Upper lobe of right lung (tissue), 1 donor: Measurements from ENCODE around the gene SYT3. TPM values are rescaled to one million over a fixed set of nuclear protein-coding genes. Genes with fewer than 3 reads are reported as not detected.
A peak's percentile ranks its signal among the peaks of the same experiment; 100 is the strongest.

Experiments
- ATAC-seq: fragments of 200-7000 bp; cut with Tn5 transposase; one replicate; pipeline ENCODE4 v1.9.1; 2020; ENCODE audit warnings: mild to moderate bottlenecking, moderate library complexity
- DNase-seq: peaks from one replicate; pipeline ENCODE4 v3.0.0-alpha.2; 2020
- H3K27ac ChIP-seq: fragments of 200-600 bp; one replicate; pipeline ENCODE4 v1.8.0; 2022
- H3K27me3 ChIP-seq: fragments of 200-600 bp; one replicate; pipeline ENCODE4 v1.8.0; 2022; ENCODE audit warnings: mild to moderate bottlenecking
- H3K36me3 ChIP-seq: fragments of 200-600 bp; one replicate; pipeline ENCODE4 v1.8.0; 2022
- H3K4me1 ChIP-seq: fragments of 200-600 bp; one replicate; pipeline ENCODE4 v1.8.0; 2022
- H3K4me3 ChIP-seq: fragments of 200-600 bp; one replicate; pipeline ENCODE4 v1.8.0; 2022; ENCODE audit warnings: mild to moderate bottlenecking
- H3K9me3 ChIP-seq: fragments of 200-600 bp; one replicate; pipeline ENCODE4 v1.8.0; 2022
- intact Hi-C: fragments of 100-400 bp; cut with DNase I; formaldehyde crosslinking; loops from one replicate; pipeline ENCODE4 v1.11.0; 2022
- total RNA-seq: library from RNA; stranded (reverse); fragmentation: NEBNext Ultra II Directional; extraction: Animal tissue kit (Norgen Biotek cat#: 25700); gene quantifications from one replicate; pipeline ENCODE4 v1.2.1, GENCODE V29; 2021
- TF ChIP-seq, protein P1 (sequence below): fragments of 200-600 bp; IDR thresholded peaks from one replicate; pipeline ENCODE4 v1.8.0; 2022; ENCODE audit warnings: antibody characterized with exemption
- donor health status: DM: no; HTN: yes; CAD: no; lungs with severe emphysema.

Gene SYT3
- total RNA-seq, 1 donor from 2014 or later, result 2.5 TPM

DNA sequence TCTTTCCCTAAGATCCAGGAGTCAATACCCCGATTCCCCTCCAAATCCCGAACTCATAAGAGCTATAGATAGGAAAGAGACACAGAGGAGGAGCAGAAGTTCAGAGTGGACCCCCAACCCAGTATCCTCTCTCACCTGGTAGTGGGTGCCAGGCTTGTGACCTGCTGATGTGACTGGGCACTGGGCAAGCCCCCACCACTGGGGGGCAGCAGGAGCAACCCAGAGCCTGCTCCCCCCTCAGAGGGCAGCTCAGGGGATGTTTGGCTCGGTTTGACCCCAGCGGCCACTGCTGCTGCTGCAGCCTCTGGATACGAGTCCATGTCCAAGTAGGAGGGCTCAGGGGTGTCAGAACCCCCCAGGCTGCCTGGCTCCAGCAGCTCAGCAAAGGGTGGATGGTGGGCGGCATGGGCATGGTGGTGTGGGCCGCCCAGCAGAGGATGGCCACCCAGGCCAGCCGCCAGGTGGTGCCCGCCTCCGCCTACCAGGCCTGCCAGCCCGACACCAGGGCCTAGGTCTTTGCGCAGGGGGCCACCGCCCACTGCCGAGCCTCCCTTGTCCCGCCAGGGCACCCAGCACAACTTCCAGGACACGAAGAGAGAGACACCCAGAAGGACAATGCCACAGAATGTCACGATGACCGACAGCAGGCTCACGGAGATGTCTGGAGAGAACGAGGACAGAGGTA, 7.4 kb downstream of the SYT3 start:
- H3K27me3 ChIP-seq, result peaks cover 11% of the 10 kb centered on the region
- no peak overlapping the region for H3K27ac ChIP-seq
- intact Hi-C loops, result no loop called here
- peaks cover 3% of the 10 kb centered on the region for H3K9me3 ChIP-seq
- DNase-seq (no peak), ATAC-seq (no peak)
- H3K4me1 ChIP-seq, result no peaks in the 10 kb centered on the region
- H3K36me3 ChIP-seq, result no peaks in the 10 kb centered on the region
- no peak overlapping the region for H3K4me3 ChIP-seq
- TF ChIP-seq, protein P1, sequence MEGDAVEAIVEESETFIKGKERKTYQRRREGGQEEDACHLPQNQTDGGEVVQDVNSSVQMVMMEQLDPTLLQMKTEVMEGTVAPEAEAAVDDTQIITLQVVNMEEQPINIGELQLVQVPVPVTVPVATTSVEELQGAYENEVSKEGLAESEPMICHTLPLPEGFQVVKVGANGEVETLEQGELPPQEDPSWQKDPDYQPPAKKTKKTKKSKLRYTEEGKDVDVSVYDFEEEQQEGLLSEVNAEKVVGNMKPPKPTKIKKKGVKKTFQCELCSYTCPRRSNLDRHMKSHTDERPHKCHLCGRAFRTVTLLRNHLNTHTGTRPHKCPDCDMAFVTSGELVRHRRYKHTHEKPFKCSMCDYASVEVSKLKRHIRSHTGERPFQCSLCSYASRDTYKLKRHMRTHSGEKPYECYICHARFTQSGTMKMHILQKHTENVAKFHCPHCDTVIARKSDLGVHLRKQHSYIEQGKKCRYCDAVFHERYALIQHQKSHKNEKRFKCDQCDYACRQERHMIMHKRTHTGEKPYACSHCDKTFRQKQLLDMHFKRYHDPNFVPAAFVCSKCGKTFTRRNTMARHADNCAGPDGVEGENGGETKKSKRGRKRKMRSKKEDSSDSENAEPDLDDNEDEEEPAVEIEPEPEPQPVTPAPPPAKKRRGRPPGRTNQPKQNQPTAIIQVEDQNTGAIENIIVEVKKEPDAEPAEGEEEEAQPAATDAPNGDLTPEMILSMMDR, result no peak

DNA sequence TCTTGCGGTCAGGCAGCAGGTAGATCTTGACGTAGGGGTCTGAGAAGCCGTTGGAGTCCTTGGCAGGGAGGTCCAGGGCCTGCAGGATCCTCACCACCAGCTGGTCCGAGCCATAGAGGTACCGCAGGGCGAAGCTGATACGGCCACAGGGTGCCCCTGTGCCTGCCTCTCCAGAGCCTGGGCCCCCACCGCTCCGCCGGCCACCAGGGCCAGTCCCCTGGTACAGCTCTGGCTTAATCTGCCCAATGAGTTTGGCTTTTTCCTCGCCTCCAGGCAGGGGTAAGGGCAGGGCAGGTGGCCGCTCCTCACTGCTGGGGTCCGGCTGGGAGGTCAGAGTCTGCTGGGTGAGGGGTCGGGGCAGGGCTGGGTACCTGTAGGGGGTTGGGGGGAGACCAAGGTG, 9.9 kb downstream of the SYT3 start:
- TF ChIP-seq, protein P1, result no peak
- H3K36me3 ChIP-seq, result no peaks in the 10 kb centered on the region
- H3K27ac ChIP-seq, result no peak overlapping the region
- DNase-seq, result no peak
- no peaks in the 10 kb centered on the region for H3K4me1 ChIP-seq
- ATAC-seq, result peak; percentile 22
- intact Hi-C loops, result no loop called here
- no peaks in the 10 kb centered on the region for H3K27me3 ChIP-seq
- H3K4me3 ChIP-seq, result no peak overlapping the region
- peaks cover 3% of the 10 kb centered on the region for H3K9me3 ChIP-seq

DNA sequence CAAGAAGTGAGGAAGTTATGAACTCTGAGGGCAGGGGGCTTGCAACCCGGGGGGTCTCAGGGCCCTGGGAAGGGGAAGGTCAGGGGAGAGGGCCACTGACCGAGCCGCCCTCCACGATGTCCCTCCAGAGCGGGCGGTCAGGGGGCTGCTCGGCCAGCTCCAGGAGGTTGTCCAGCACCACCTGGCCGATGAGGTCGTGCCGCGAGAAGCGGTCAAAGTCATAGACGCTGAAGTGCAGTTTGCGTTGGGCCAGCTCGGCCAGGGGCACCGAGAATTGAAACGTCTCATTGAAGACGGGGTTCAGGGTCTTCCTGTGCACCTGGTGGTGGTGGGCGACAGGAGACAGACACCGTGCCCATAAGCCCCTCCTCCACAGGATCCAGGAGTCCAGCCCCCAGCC, 10.5 kb downstream of the SYT3 start:
- intact Hi-C loops, result no loop called here
- Histone ChIP-seq H3K4me3 (no peak overlapping the region), H3K9me3 (peaks cover 3% of the 10 kb centered on the region), H3K27ac (no peak overlapping the region), H3K36me3 (no peaks in the 10 kb centered on the region), H3K27me3 (no peaks in the 10 kb centered on the region), H3K4me1 (no peaks in the 10 kb centered on the region)
- DNase-seq (no peak), ATAC-seq (no peak)
- TF ChIP-seq, protein P1, result no peak

DNA sequence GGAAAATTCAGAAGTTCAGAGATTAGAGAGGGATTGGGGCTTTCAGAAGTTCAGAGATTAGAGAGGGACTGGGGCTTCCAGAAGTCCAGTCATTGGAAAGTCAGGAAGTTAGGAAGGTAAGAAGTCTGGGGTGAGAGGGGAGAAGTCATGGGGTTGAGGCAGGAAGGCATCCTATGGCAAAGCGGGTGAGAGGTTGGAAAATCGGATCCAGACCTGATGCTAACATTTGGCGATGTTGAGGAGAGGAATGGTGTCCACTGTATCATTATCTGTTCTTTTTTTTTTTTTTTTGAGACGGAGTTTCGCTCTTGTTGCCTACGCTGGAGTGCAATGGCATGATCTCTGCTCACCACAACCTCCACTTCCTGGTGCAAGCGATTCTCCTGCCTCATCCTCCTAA, 11.1 kb downstream of the SYT3 start:
- peaks cover 3% of the 10 kb centered on the region for H3K9me3 ChIP-seq
- H3K27me3 ChIP-seq, result no peaks in the 10 kb centered on the region
- H3K4me1 ChIP-seq, result no peaks in the 10 kb centered on the region
- H3K36me3 ChIP-seq, result no peaks in the 10 kb centered on the region
- DNase-seq (no peak), ATAC-seq (no peak)
- TF ChIP-seq, protein P1, result no peak
- no peak overlapping the region for H3K27ac ChIP-seq
- intact Hi-C loops, result no loop called here
- no peak overlapping the region for H3K4me3 ChIP-seq

DNA sequence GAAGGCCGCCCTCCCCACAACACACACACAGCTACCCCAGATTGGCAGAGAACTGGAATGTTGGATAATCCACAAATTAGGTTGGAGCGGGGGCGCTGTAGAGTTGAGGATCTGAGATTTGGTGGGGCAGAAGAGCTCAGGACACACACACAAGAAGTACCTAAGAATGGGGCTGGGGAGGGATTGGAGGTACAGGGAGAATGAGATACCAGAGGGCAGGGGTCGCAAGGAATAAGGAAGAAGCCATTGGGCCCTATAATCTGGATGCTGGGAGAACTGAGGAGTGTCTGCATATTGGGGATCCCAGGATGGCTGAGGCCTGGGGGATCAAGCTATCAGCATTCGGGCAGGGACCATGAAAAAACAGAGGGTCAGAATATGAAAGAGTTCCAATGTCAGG, 11.5 kb downstream of the SYT3 start:
- DNase-seq, result no peak
- H3K36me3 ChIP-seq, result no peaks in the 10 kb centered on the region
- ATAC-seq, result no peak

More for the DNA sequence above, 11.5 kb downstream of the SYT3 start:
- no peak overlapping the region for H3K4me3 ChIP-seq
- peaks cover 3% of the 10 kb centered on the region for H3K9me3 ChIP-seq
- H3K4me1 ChIP-seq, result no peaks in the 10 kb centered on the region
- TF ChIP-seq, protein P1, result no peak
- H3K27ac ChIP-seq, result no peak overlapping the region
- intact Hi-C loops, result no loop called here
- no peaks in the 10 kb centered on the region for H3K27me3 ChIP-seq
